ENCODE results near the gene HOXD11.

- TF ChIP-seq, protein P1, sequence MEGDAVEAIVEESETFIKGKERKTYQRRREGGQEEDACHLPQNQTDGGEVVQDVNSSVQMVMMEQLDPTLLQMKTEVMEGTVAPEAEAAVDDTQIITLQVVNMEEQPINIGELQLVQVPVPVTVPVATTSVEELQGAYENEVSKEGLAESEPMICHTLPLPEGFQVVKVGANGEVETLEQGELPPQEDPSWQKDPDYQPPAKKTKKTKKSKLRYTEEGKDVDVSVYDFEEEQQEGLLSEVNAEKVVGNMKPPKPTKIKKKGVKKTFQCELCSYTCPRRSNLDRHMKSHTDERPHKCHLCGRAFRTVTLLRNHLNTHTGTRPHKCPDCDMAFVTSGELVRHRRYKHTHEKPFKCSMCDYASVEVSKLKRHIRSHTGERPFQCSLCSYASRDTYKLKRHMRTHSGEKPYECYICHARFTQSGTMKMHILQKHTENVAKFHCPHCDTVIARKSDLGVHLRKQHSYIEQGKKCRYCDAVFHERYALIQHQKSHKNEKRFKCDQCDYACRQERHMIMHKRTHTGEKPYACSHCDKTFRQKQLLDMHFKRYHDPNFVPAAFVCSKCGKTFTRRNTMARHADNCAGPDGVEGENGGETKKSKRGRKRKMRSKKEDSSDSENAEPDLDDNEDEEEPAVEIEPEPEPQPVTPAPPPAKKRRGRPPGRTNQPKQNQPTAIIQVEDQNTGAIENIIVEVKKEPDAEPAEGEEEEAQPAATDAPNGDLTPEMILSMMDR (IDR thresholded peaks at IDR 0.05; ENCODE audit: extremely low read depth in 1 of 2, insufficient read depth in 1 of 2, low read depth in 1 of 2, low read length in 2 of 2) = no peak
- TF ChIP-seq, protein P2, sequence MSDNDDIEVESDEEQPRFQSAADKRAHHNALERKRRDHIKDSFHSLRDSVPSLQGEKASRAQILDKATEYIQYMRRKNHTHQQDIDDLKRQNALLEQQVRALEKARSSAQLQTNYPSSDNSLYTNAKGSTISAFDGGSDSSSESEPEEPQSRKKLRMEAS (IDR thresholded peaks at IDR 0.05; ENCODE audit: insufficient read depth, insufficient read length) = no peak
- no peak for TF ChIP-seq POLR2AphosphoS5 (IDR thresholded peaks at IDR 0.05; ENCODE audit: insufficient read depth, low read depth, low read length)
Observed at GRCh38 chr2:176096243-176096985, 10.7 kb upstream of the HOXD11 start.

Measured in endothelial cell of umbilical vein (primary cell).